HCT116 (cell line): Measurements from ENCODE around the gene NAA80. TPM values are rescaled to one million over a fixed set of nuclear protein-coding genes. Genes with fewer than 3 reads are reported as not detected.
A peak's percentile ranks its signal among the peaks of the same experiment; 100 is the strongest.

Source experiments
- ATAC-seq: fragments of 200-7000 bp; cut with Tn5 transposase; 2 replicates; pipeline ENCODE4 v1.9.1; 2020; ENCODE audit warnings: mild to moderate bottlenecking, moderate library complexity
- BruUV-seq: library from RNA; stranded (reverse); fragments of 400-500 nt; replicated peaks from 2 replicates; lab custom pipeline; 2021; lab: Mats Ljungman, UMichigan
- CTCF ChIA-PET: fragments of 300-600 bp; sonication (Branson Sonifier 250); formaldehyde crosslinking; loops from one replicate; lab custom pipeline; 2021; ENCODE audit warnings: antibody characterized with exemption; lab: Charles Lee
- POLR2A ChIA-PET: fragments of 300-600, 350-600 bp; sonication (Branson Sonifier 250); formaldehyde crosslinking; loops from one replicate; lab custom pipeline; 2021; ENCODE audit warnings: antibody characterized with exemption; lab: Charles Lee
- RAD21 ChIA-PET, 2 experiments: fragments of 300-600 bp; sonication (Branson Sonifier 250); formaldehyde crosslinking; loops; one replicate each; lab custom pipeline; 2023; ENCODE audit warnings: low total read pairs in 2 of 2; ENCODE audit not compliant: uncharacterized antibody in 2 of 2, unreplicated experiment in 2 of 2, low non-redundant PET in 1 of 2; lab: Charles Lee
- DNase-seq: peaks from one replicate; pipeline ENCODE4 v3.0.0-alpha.2; 2010; ENCODE audit warnings: low read depth, low spot score
- H2AFZ ChIP-seq: fragments of 200-600 bp; shearing (Covaris generic), sonication (generic); 2 replicates; pipeline ENCODE4 v1.6.1; 2017; ENCODE audit warnings: low read depth, mixed run types, mixed read lengths, antibody characterized with exemption, low read length; ENCODE audit not compliant: poor library complexity, severe bottlenecking
- H3K27ac ChIP-seq: 2 replicates; pipeline ENCODE4 v1.5.1; 2012; ENCODE audit warnings: low read depth, low read length
- H3K27me3 ChIP-seq: fragments of 200-600 bp; sonication (generic); 2 replicates; pipeline ENCODE4 v1.6.1; 2016; ENCODE audit warnings: mixed run types, low read length, mixed read lengths; ENCODE audit not compliant: insufficient read depth
- H3K36me3 ChIP-seq, 2 experiments: fragments of 200-500 bp in 1 of 2; fragments of 200-600 bp in 1 of 2; sonication (Bioruptor generic) in 1 of 2; sonication (generic) in 1 of 2; 2 replicates each; pipeline versions ENCODE4 v1.5.1 to v1.6.1; 2014 to 2016; ENCODE audit warnings: low read length in 2 of 2, inconsistent platforms in 1 of 2, mixed read lengths in 1 of 2, mixed run types in 1 of 2; ENCODE audit not compliant: insufficient read depth in 2 of 2, control insufficient read depth in 1 of 2
- H3K4me1 ChIP-seq, 2 experiments: fragments of 200-600 bp in 1 of 2; sonication (generic) in 1 of 2; 2 replicates each; pipeline versions ENCODE4 v1.5.1 to v1.6.1; 2012 to 2017; ENCODE audit warnings: low read length in 2 of 2, inconsistent platforms in 1 of 2, mild to moderate bottlenecking in 1 of 2, mixed read lengths in 1 of 2, mixed run types in 1 of 2, moderate library complexity in 1 of 2; ENCODE audit not compliant: insufficient read depth in 2 of 2, control insufficient read depth in 1 of 2
- H3K4me2 ChIP-seq: fragments of 200-600 bp; sonication (generic); 2 replicates; pipeline ENCODE4 v1.6.1; 2017; ENCODE audit warnings: mixed run types, low read length, mixed read lengths
- H3K4me3 ChIP-seq, 2 experiments: fragments of 200-600 bp in 1 of 2; sonication (generic) in 1 of 2; replicated peaks in 1 of 2; 2 replicates each; pipeline ENCODE4 v1.5.1; 2011 to 2016; ENCODE audit warnings: low read length in 2 of 2, control low read depth in 1 of 2, low read depth in 1 of 2, mild to moderate bottlenecking in 1 of 2, mixed read lengths in 1 of 2, mixed run types in 1 of 2
- H3K79me2 ChIP-seq: fragments of 200-600 bp; sonication (generic); 2 replicates; pipeline ENCODE4 v1.6.1; 2017; ENCODE audit warnings: mild to moderate bottlenecking, mixed run types, low read length, moderate library complexity, mixed read lengths; ENCODE audit not compliant: insufficient read depth
- H3K9ac ChIP-seq: fragments of 200-600 bp; sonication (generic); 2 replicates; pipeline ENCODE4 v1.6.1; 2016; ENCODE audit warnings: low read length, mixed read lengths
- H3K9me2 ChIP-seq: fragments of 200-600 bp; sonication (generic), shearing (Covaris generic); 2 replicates; pipeline ENCODE4 v1.6.1; 2017; ENCODE audit warnings: mixed run types, mild to moderate bottlenecking, moderate library complexity; ENCODE audit not compliant: insufficient read depth
- H3K9me3 ChIP-seq, 2 experiments: fragments of 200-500 bp in 1 of 2; fragments of 200-600 bp in 1 of 2; sonication (Bioruptor generic) in 1 of 2; sonication (generic) in 1 of 2; 2 replicates each; pipeline ENCODE4 v1.6.1; 2014 to 2017; ENCODE audit warnings: low read length in 2 of 2, mixed read lengths in 2 of 2, inconsistent platforms in 1 of 2, low read depth in 1 of 2, mild to moderate bottlenecking in 1 of 2, mixed run types in 1 of 2, moderate library complexity in 1 of 2; ENCODE audit not compliant: control insufficient read depth in 1 of 2, insufficient read depth in 1 of 2
- H4K20me1 ChIP-seq: fragments of 200-600 bp; sonication (generic), shearing (Covaris generic); 2 replicates; pipeline ENCODE4 v1.6.1; 2017; ENCODE audit warnings: mixed run types, mild to moderate bottlenecking, moderate library complexity; ENCODE audit not compliant: insufficient read depth
- CEBPB ChIP-seq: IDR thresholded peaks from 2 replicates; pipeline ENCODE4 v1.6.1; 2012; ENCODE audit warnings: low read depth
- POLR2AphosphoS5 ChIP-seq: IDR thresholded peaks from 2 replicates; pipeline ENCODE4 v1.6.1; 2011; ENCODE audit warnings: mild to moderate bottlenecking, low read depth, low read length, moderate library complexity
- intact Hi-C: fragments of 100-400 bp; cut with micrococcal nuclease; formaldehyde crosslinking; loops from 2 replicates; pipeline ENCODE4 v1.10.0; 2022
- total RNA-seq: library from RNA; stranded (reverse); gene quantifications from one replicate; pipeline ENCODE4 v1.2.1, GENCODE V29; 2021; ENCODE audit not compliant: unreplicated experiment
- TF ChIP-seq, protein P1 (sequence below), 3 experiments: fragments of 200-600 bp in 1 of 3; sonication (generic) in 1 of 3; IDR thresholded peaks in 2 of 3; conservative IDR thresholded peaks in 1 of 3; 2 replicates each; pipeline ENCODE4 v1.5.1; 2012 to 2017; ENCODE audit warnings: low read depth in 2 of 3, low read length in 2 of 3, antibody characterized with exemption in 1 of 3, borderline replicate concordance in 1 of 3, control low read depth in 1 of 3, mild to moderate bottlenecking in 1 of 3, mixed read lengths in 1 of 3, mixed run types in 1 of 3, moderate library complexity in 1 of 3; ENCODE audit not compliant: insufficient read depth in 1 of 3

The NAA80 gene
- total RNA-seq, 1 experiment from 2014 or later, result 21.3 TPM

DNA sequence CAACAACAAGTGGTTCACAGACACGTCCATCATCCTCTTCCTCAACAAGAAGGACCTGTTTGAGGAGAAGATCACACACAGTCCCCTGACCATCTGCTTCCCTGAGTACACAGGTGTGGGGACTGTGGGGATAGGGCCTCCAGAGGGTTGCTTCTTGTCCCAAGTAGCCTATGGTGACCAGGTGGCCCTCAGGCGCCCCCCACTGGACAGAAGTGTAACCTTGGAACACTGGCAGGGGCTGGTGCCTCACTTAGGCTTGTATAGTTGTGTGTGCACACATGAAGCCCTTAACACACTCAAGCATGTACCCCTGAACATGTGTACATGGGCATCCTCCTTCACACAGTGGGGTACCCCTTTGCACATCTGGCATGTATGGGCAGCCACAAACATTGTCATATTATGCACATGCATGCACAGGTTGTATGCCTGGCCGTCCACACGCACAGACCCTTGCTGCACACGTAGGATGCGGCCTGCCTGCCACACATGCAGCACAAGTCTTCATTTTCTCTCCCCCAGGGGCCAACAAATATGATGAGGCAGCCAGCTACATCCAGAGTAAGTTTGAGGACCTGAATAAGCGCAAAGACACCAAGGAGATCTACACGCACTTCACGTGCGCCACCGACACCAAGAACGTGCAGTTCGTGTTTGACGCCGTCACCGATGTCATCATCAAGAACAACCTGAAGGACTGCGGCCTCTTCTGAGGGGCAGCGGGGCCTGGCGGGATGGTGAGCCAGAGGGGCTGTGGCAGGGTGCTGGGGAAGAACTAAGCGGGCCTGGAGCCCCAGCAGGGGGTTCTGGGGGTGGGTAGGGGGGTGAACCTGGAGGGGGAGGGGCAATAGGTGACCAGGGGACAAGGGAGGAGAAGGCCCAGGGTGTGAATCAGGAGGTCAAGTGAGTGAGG is 42.0 kb downstream of the NAA80 start:
- ChIA-PET RAD21 (interaction anchor here in 1 of 2 experiments (1.1 kb wide), 1 partner anchor 30 kb away, joined by 5 read pairs; no protein-coding TSS in a partner anchor), CTCF (interaction anchor here (0.7 to 3.3 kb wide), 5 partner anchors 8 to 30 kb away, joined by 3 to 46 read pairs (median 5); partner anchors contain the start of gene GNAI2)
- H3K27ac ChIP-seq, result no peak overlapping the region
- peaks cover 11 to 15% of the 10 kb centered on the region in 2 experiments; a peak in 3 of 4 replicates for H3K36me3 ChIP-seq
- no peak overlapping the region for H3K4me2 ChIP-seq
- intact Hi-C loops, result loop anchor here (1.0 to 2.0 kb wide), 2 partner anchors 30 to 64 kb away; no protein-coding TSS in a partner anchor
- H4K20me1 ChIP-seq, result no peaks in the 10 kb centered on the region
- BruUV-seq, result no TSS peak
- H3K4me3 ChIP-seq, result no peak overlapping the region
- no peak for DNase-seq
- no peak overlapping the region for H2AFZ ChIP-seq
- TF ChIP-seq POLR2AphosphoS5 (0 out of 2 replicates have a peak, but pooled peaks have one; percentile 17), CEBPB (no peak)
- TF ChIP-seq, protein P1, sequence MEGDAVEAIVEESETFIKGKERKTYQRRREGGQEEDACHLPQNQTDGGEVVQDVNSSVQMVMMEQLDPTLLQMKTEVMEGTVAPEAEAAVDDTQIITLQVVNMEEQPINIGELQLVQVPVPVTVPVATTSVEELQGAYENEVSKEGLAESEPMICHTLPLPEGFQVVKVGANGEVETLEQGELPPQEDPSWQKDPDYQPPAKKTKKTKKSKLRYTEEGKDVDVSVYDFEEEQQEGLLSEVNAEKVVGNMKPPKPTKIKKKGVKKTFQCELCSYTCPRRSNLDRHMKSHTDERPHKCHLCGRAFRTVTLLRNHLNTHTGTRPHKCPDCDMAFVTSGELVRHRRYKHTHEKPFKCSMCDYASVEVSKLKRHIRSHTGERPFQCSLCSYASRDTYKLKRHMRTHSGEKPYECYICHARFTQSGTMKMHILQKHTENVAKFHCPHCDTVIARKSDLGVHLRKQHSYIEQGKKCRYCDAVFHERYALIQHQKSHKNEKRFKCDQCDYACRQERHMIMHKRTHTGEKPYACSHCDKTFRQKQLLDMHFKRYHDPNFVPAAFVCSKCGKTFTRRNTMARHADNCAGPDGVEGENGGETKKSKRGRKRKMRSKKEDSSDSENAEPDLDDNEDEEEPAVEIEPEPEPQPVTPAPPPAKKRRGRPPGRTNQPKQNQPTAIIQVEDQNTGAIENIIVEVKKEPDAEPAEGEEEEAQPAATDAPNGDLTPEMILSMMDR (IDR thresholded peaks at IDR 0.05 in 2 of 3, conservative IDR thresholded peaks at IDR 0.05 in 1 of 3; ENCODE audit: borderline replicate concordance in 1 of 3, insufficient read depth in 1 of 3, low read depth in 2 of 3, low read length in 2 of 3), result peak in 2 of 3 experiments; percentile 82 to 90; a peak in 4 of 6 replicates
- TF ChIP-seq, all 23 proteins: peak for 2
- Histone ChIP-seq H3K79me2 (peaks cover 1% of the 10 kb centered on the region; the same call in 1 of the 2 replicates), H3K9ac (no peak overlapping the region), H3K4me1 (peaks cover 14 to 50% of the 10 kb centered on the region in 2 experiments), H3K27me3 (no peaks in the 10 kb centered on the region), H3K9me2 (no peaks in the 10 kb centered on the region), H3K9me3 (no peaks in the 10 kb centered on the region)
- ATAC-seq, result peak; percentile 41
- POLR2A ChIA-PET, result no interaction called here
